VCaP (cell line): Measurements from ENCODE around the gene DENND2A.
"Not testable (repeated sequence)": the region's sequence is repeated elsewhere in the genome, so short reads cannot be mapped to it uniquely, and the experiment has no call there.

Experiments used
- H3K27ac ChIP-seq: fragments of 450-650 bp; 2 replicates; pipeline ENCODE4 v1.5.1; 2017
- CTCF ChIP-seq: fragments of 450-650 bp; conservative IDR thresholded peaks from 2 replicates; pipeline ENCODE4 v1.5.1; 2017; ENCODE audit warnings: mild to moderate bottlenecking, moderate library complexity

The DENND2A gene

GRCh38 chr7:140631602-140632001, 9.0 kb downstream of the DENND2A start:
- TF ChIP-seq CTCF, result no peak

GRCh38 chr7:140631021-140631420, 9.6 kb downstream of the DENND2A start:
- no peak for TF ChIP-seq CTCF
- H3K27ac ChIP-seq, result no peak overlapping the region

More at GRCh38 chr7:140631602-140632001, 9.0 kb downstream of the DENND2A start:
- H3K27ac ChIP-seq, result no peak overlapping the region

- no peak overlapping the region for H3K27ac ChIP-seq
- TF ChIP-seq CTCF, result no peak
Measured at GRCh38 chr7:140625908-140626868, 14.4 kb downstream of the DENND2A start.

GRCh38 chr7:140625192-140625558, 15.4 kb downstream of the DENND2A start:
- not testable (repeated sequence) for H3K27ac ChIP-seq

- no peak overlapping the region for H3K27ac ChIP-seq
- TF ChIP-seq CTCF, result no peak
Measured at GRCh38 chr7:140624392-140625191, 16.0 kb downstream of the DENND2A start.

GRCh38 chr7:140623980-140624379, 16.6 kb downstream of the DENND2A start:
- no peak overlapping the region for H3K27ac ChIP-seq

GRCh38 chr7:140621401-140622021, 19.1 kb downstream of the DENND2A start:
- TF ChIP-seq CTCF, result no peak
- no peak overlapping the region for H3K27ac ChIP-seq

More at GRCh38 chr7:140623980-140624379, 16.6 kb downstream of the DENND2A start:
- no peak for TF ChIP-seq CTCF

GRCh38 chr7:140619915-140620510, 20.6 kb downstream of the DENND2A start:
- H3K27ac ChIP-seq, result not testable (repeated sequence)
